Measurements from ENCODE around the gene PKD2L1. TPM values are rescaled to one million over a fixed set of nuclear protein-coding genes. Genes with fewer than 3 reads are reported as not detected.
"Not testable (repeated sequence)": the region's sequence is repeated elsewhere in the genome, so short reads cannot be mapped to it uniquely, and the experiment has no call there.

Gene PKD2L1
- total RNA-seq, result under 1 TPM; 0.33 to 0.59 TPM
- polyA plus RNA-seq (ENCODE audit: insufficient read length in 2 of 2), result under 1 TPM; 0.41 to 0.81 TPM
- long read RNA-seq, donor 1, partial matches to known transcripts, result 164 of 164 reads
- long read RNA-seq, donor 1, other reads (novel, unspliced or antisense), result 0 of 164 reads
- long read RNA-seq, donor 2, partial matches to known transcripts, result 207 of 207 reads
- long read RNA-seq, donor 2, other reads (novel, unspliced or antisense), result 0 of 207 reads
- long read RNA-seq, donor 3, partial matches to known transcripts, result 177 of 177 reads
- long read RNA-seq, donor 3, other reads (novel, unspliced or antisense), result 0 of 177 reads
- long read RNA-seq, donor 4, result 0 reads

- Histone ChIP-seq H3K27ac (ENCODE audit: low read depth, low read length) (no peak within 1 kb of the TSS), H3K36me3 (ENCODE audit: control insufficient read depth, insufficient read depth, low read length) (no peaks in the 10 kb centered on the region), H3K27me3 (ENCODE audit: control insufficient read depth, insufficient read depth, low read length) (peaks cover 13% of the 10 kb centered on the region), H3K4me3 (ENCODE audit: low read depth, low read length) (no peak within 1 kb of the TSS), H3K4me1 (ENCODE audit: control insufficient read depth, insufficient read depth, low read length) (no peaks in the 10 kb centered on the region), H3K9me3 (ENCODE audit: control insufficient read depth, insufficient read depth, low read length) (no peaks in the 10 kb centered on the region)
- no peak for DNase-seq (ENCODE audit: low read depth in 4 of 6, low spot score in 6 of 6)
- 41% methylated on average over 4 of the region's 5 CpGs for WGBS (ENCODE audit: insufficient coverage)
Observed at GRCh38 chr10:100330079-100330478, at the start of gene PKD2L1. TSS of gene PKD2L1 (minus strand) at chr10:100330228. CDS start at chr10:100330103, 125 bp downstream.

DNA sequence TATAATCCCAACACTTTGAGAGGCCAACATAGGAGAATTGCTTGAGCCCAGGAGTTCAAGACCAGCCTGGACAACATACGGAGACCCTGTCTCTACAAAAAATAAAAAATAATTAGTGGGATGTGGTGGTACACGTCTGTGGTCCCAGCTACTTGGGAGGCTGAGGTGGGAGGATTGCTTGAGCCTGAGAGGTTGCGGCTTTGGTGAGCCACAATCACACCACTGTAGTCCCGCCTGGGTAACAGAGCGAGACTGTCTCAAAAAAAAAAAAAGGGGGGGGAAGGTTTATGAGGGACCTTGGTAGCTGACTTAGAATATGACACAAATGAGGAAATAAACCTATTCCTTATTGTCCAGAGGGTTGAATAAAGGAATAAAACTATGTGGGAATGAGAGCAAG, 47.8 kb upstream of the PKD2L1 start:
- H3K27me3 ChIP-seq (ENCODE audit: control insufficient read depth, insufficient read depth, low read length), result no peaks in the 10 kb centered on the region
- no CpG with 5 or more reads among the region's 5 CpGs for WGBS (ENCODE audit: insufficient coverage)
- DNase-seq (ENCODE audit: low read depth in 4 of 6, low spot score in 6 of 6), result no peak
- H3K9me3 ChIP-seq (ENCODE audit: control insufficient read depth, insufficient read depth, low read length), result no peaks in the 10 kb centered on the region
- peaks cover 21% of the 10 kb centered on the region for H3K4me1 ChIP-seq (ENCODE audit: control insufficient read depth, insufficient read depth, low read length)
- H3K4me3 ChIP-seq (ENCODE audit: low read depth, low read length), result no peak overlapping the region
- H3K27ac ChIP-seq (ENCODE audit: low read depth, low read length), result no peak overlapping the region
- H3K36me3 ChIP-seq (ENCODE audit: control insufficient read depth, insufficient read depth, low read length), result peaks cover 8% of the 10 kb centered on the region

- H3K36me3 ChIP-seq (ENCODE audit: control insufficient read depth, insufficient read depth, low read length); H3K27me3 ChIP-seq (ENCODE audit: control insufficient read depth, insufficient read depth, low read length); H3K4me3 ChIP-seq (ENCODE audit: low read depth, low read length); H3K9me3 ChIP-seq (ENCODE audit: control insufficient read depth, insufficient read depth, low read length); H3K27ac ChIP-seq (ENCODE audit: low read depth, low read length); DNase-seq (ENCODE audit: low read depth in 4 of 6, low spot score in 6 of 6): not testable (repeated sequence)
- H3K4me1 ChIP-seq (ENCODE audit: control insufficient read depth, insufficient read depth, low read length), result peaks cover 29% of the 10 kb centered on the region
- WGBS (ENCODE audit: insufficient coverage), result 88% methylated on average over 3 of the region's 6 CpGs
Observed at GRCh38 chr10:100376656-100377055, 46.6 kb upstream of the PKD2L1 start.

- DNase-seq (ENCODE audit: low read depth in 4 of 6, low spot score in 6 of 6); H3K9me3 ChIP-seq (ENCODE audit: control insufficient read depth, insufficient read depth, low read length); H3K36me3 ChIP-seq (ENCODE audit: control insufficient read depth, insufficient read depth, low read length); H3K27me3 ChIP-seq (ENCODE audit: control insufficient read depth, insufficient read depth, low read length): not testable (repeated sequence)
- 73% methylated on average over 2 of the region's 7 CpGs for WGBS (ENCODE audit: insufficient coverage)
- Histone ChIP-seq H3K4me3 (ENCODE audit: low read depth, low read length) (peak overlapping the region; percentile 92), H3K4me1 (ENCODE audit: control insufficient read depth, insufficient read depth, low read length) (peaks cover 38% of the 10 kb centered on the region), H3K27ac (ENCODE audit: low read depth, low read length) (peak overlapping the region; percentile 96)
Observed at GRCh38 chr10:100374677-100375353, 44.8 kb upstream of the PKD2L1 start.

DNA sequence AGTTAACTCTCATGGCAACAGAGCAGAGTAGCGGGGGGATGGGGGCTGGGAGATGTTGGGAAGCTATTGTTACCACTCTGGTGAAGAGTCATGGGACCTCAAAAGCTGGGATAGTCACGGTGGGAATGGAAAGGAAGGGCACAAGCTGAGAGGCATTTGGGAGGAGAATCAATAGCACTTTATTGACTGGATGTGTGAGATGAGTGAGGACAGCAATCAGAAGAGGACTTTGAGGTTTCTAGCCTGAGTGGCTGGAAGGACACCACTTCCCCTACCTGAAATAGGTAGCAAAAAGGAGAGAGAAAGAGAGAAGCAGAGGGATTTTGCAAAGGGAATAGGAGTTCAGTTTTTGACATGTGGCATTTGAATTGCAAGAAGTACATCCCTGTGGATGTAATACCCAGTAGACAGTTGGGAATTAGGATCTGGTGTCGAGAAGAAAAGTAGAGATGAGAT, 44.2 kb upstream of the PKD2L1 start:
- H3K4me3 ChIP-seq (ENCODE audit: low read depth, low read length), result peak overlapping the region; percentile 92
- no peaks in the 10 kb centered on the region for H3K27me3 ChIP-seq (ENCODE audit: control insufficient read depth, insufficient read depth, low read length)
- whole genome bisulfite sequencing (ENCODE audit: insufficient coverage), result 5% methylated on average over 3 of the region's 3 CpGs
- H3K9me3 ChIP-seq (ENCODE audit: control insufficient read depth, insufficient read depth, low read length), result no peaks in the 10 kb centered on the region
- peak overlapping the region; percentile 96 for H3K27ac ChIP-seq (ENCODE audit: low read depth, low read length)
- H3K4me1 ChIP-seq (ENCODE audit: control insufficient read depth, insufficient read depth, low read length), result peaks cover 38% of the 10 kb centered on the region
- DNase-seq (ENCODE audit: low read depth in 4 of 6, low spot score in 6 of 6), result no peak
- no peaks in the 10 kb centered on the region for H3K36me3 ChIP-seq (ENCODE audit: control insufficient read depth, insufficient read depth, low read length)

GRCh38 chr10:100373298-100374199, 43.5 kb upstream of the PKD2L1 start:
- 0% methylated on average over 45 of the region's 45 CpGs for WGBS (ENCODE audit: insufficient coverage)
- DNase-seq (ENCODE audit: low read depth in 4 of 6, low spot score in 6 of 6), result peak; percentile 82 to 99 (median 94)
- peak overlapping the region; percentile 92 for H3K4me3 ChIP-seq (ENCODE audit: low read depth, low read length)
- no peaks in the 10 kb centered on the region for H3K27me3 ChIP-seq (ENCODE audit: control insufficient read depth, insufficient read depth, low read length)
- no peaks in the 10 kb centered on the region for H3K36me3 ChIP-seq (ENCODE audit: control insufficient read depth, insufficient read depth, low read length)
- H3K9me3 ChIP-seq (ENCODE audit: control insufficient read depth, insufficient read depth, low read length), result no peaks in the 10 kb centered on the region
- H3K27ac ChIP-seq (ENCODE audit: low read depth, low read length), result peak overlapping the region; percentile 96
- peaks cover 38% of the 10 kb centered on the region for H3K4me1 ChIP-seq (ENCODE audit: control insufficient read depth, insufficient read depth, low read length)

DNA sequence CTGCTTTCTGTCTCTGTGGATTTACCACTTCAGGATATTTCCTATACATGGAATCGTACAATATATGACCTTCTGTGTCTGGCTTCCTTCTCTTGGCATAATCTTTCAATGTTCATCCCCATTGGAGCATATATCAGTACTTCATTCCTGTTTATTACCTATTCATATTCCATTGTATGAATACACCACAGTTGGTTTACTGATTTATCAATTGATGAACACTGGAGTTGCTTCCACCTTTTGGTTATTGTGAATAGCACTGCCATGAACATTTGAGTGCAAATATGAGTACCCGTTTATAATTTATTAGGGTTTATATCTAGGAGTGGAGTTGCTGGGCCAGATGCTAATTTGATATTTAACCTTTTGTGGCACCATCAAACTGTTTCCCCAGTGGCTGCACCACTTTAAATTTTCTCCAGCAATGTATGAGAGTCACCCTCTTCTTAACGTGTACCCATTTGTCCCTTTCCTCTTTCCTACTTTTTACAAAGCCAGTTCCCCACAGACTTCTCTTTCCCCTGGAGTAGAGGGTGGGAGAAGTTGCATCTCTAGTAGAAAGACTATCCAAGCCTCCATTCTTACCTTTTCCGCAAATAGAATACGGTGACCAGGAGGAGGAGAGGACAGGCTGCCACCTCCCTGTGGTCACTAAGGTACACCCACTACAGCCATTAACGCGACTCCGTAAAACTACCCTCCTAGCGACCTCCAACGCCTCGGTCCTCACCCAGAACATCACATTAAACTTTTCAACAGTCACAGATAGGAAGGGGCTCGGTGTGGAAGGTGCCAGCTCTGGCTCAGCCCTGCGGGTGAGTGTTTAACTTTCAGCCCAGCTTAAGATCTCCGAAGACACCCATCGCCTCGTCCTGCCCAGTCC, 42.6 kb upstream of the PKD2L1 start:
- WGBS (ENCODE audit: insufficient coverage), result 9% methylated on average over 14 of the region's 16 CpGs
- H3K27ac ChIP-seq (ENCODE audit: low read depth, low read length), result peak overlapping the region; percentile 96
- H3K9me3 ChIP-seq (ENCODE audit: control insufficient read depth, insufficient read depth, low read length), result no peaks in the 10 kb centered on the region
- peak overlapping the region; percentile 92 for H3K4me3 ChIP-seq (ENCODE audit: low read depth, low read length)
- no peak for DNase-seq (ENCODE audit: low read depth in 4 of 6, low spot score in 6 of 6)
- peaks cover 38% of the 10 kb centered on the region for H3K4me1 ChIP-seq (ENCODE audit: control insufficient read depth, insufficient read depth, low read length)
- H3K36me3 ChIP-seq (ENCODE audit: control insufficient read depth, insufficient read depth, low read length), result no peaks in the 10 kb centered on the region
- H3K27me3 ChIP-seq (ENCODE audit: control insufficient read depth, insufficient read depth, low read length), result no peaks in the 10 kb centered on the region

DNA sequence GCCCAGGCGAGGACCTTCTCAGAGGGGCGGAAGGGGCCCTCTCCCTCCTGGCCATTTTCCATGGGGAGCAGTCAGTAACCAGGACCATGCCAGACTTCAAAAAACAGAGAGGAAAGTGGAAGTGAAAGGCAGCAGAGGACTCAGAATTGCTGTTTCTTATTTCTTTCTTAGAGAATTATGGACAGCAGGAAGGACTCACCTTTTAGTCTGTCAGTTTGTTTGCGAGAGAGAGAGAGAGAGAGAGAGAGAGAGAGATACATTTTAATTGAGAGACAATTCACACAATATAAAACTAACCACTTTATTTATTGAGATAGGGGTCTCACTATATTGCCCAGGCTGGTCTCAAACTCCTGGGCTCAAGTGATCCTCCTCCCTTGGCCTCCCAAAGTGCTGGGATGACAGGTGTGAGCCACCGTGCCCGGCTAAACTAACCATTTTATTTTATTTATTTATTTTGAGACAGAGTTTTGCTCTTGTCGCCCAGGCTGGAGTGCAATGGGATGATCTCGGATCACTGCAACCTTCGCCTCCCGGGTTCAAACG, 41.5 kb upstream of the PKD2L1 start:
- H3K4me3 ChIP-seq (ENCODE audit: low read depth, low read length), result peak overlapping the region; percentile 5
- no peak for DNase-seq (ENCODE audit: low read depth in 4 of 6, low spot score in 6 of 6)
- H3K27me3 ChIP-seq (ENCODE audit: control insufficient read depth, insufficient read depth, low read length), result no peaks in the 10 kb centered on the region
- 68% methylated on average over 5 of the region's 10 CpGs for WGBS (ENCODE audit: insufficient coverage)
- H3K36me3 ChIP-seq (ENCODE audit: control insufficient read depth, insufficient read depth, low read length), result no peaks in the 10 kb centered on the region
- no peaks in the 10 kb centered on the region for H3K9me3 ChIP-seq (ENCODE audit: control insufficient read depth, insufficient read depth, low read length)
- peak overlapping the region; percentile 91 for H3K27ac ChIP-seq (ENCODE audit: low read depth, low read length)
- H3K4me1 ChIP-seq (ENCODE audit: control insufficient read depth, insufficient read depth, low read length), result peaks cover 38% of the 10 kb centered on the region

Measured in spinal cord (tissue), 10 donors.